GM12878 (cell line): ENCODE data around the gene B4GALNT4. TPM values are rescaled to one million over a fixed set of nuclear protein-coding genes. Genes with fewer than 3 reads are reported as not detected.

Source experiments
- ATAC-seq: fragments of 200-7000 bp; cut with Tn5 transposase; 3 replicates; pipeline ENCODE4 v1.9.1; 2020; ENCODE audit warnings: mild to moderate bottlenecking, moderate library complexity
- BruUV-seq: library from RNA; stranded (reverse); fragments of 400-500 nt; replicated peaks from 2 replicates; lab custom pipeline; 2021; lab: Mats Ljungman, UMichigan
- CTCF ChIA-PET: fragments of 300-600 bp; sonication (Branson Sonifier 250); formaldehyde crosslinking; extraction: SDS; loops from one replicate; lab custom pipeline; 2021; ENCODE audit warnings: inconsistent platforms; lab: Yijun Ruan, JAX
- POLR2A ChIA-PET: fragments of 350-600 bp; formaldehyde crosslinking; extraction: SDS; loops from one replicate; lab custom pipeline; 2021; ENCODE audit warnings: inconsistent platforms; lab: Charles Lee
- RAD21 ChIA-PET: fragments of 300-600 bp; sonication (Branson Sonifier 250); formaldehyde crosslinking; loops from one replicate; lab custom pipeline; 2023; ENCODE audit warnings: antibody characterized with exemption; ENCODE audit not compliant: unreplicated experiment; lab: Charles Lee
- SMC1A ChIA-PET: fragments of 300-600 bp; sonication (Branson Sonifier 250); formaldehyde crosslinking; loops from one replicate; lab custom pipeline; 2023; ENCODE audit not compliant: unreplicated experiment, uncharacterized antibody; lab: Charles Lee
- DNase-seq: peaks from one replicate; pipeline ENCODE4 v3.0.0-alpha.2; 2011; ENCODE audit warnings: low read depth, low spot score
- FAIRE-seq: peaks from 3 replicates; lab custom pipeline; 2011; peaks lifted over from hg19 to GRCh38; lab: Jason Lieb, UNC
- H2AFZ ChIP-seq: 2 replicates; pipeline ENCODE4 v1.6.0; 2011; ENCODE audit warnings: low read depth, low read length, control low read depth; ENCODE audit not compliant: control insufficient read depth
- H3K27ac ChIP-seq: 2 replicates; pipeline ENCODE4 v1.5.1; 2011; ENCODE audit warnings: control low read depth; ENCODE audit not compliant: control insufficient read depth, insufficient read depth
- H3K27me3 ChIP-seq, 2 experiments: replicated peaks in 1 of 2; 2 replicates each; pipeline versions ENCODE4 v1.6.0 to v1.6.1; 2011; ENCODE audit warnings: low read length in 1 of 2; ENCODE audit not compliant: control insufficient read depth in 2 of 2, insufficient read depth in 2 of 2
- H3K36me3 ChIP-seq, 2 experiments: 2 replicates each; pipeline ENCODE4 v1.5.1; 2011; ENCODE audit warnings: low read length in 1 of 2; ENCODE audit not compliant: control insufficient read depth in 2 of 2, insufficient read depth in 2 of 2
- H3K4me1 ChIP-seq: 2 replicates; pipeline ENCODE4 v1.6.1; 2011; ENCODE audit warnings: mild to moderate bottlenecking, low read length, moderate library complexity, mixed read lengths; ENCODE audit not compliant: control insufficient read depth, insufficient read depth
- H3K4me2 ChIP-seq: 2 replicates; pipeline ENCODE4 v1.6.0; 2011; ENCODE audit warnings: control low read depth; ENCODE audit not compliant: control insufficient read depth, insufficient read depth
- H3K4me3 ChIP-seq: fragments of 200-600 bp; sonication (generic); 2 replicates; pipeline ENCODE4 v1.5.1; 2016
- H3K79me2 ChIP-seq: 2 replicates; pipeline ENCODE4 v1.6.0; 2011; ENCODE audit warnings: low read length; ENCODE audit not compliant: control insufficient read depth, insufficient read depth
- H3K9ac ChIP-seq: 2 replicates; pipeline ENCODE4 v1.8.0; 2011; ENCODE audit warnings: low read length, control low read depth, mixed read lengths; ENCODE audit not compliant: control insufficient read depth, insufficient read depth
- H3K9me3 ChIP-seq: replicated peaks from 3 replicates; pipeline ENCODE4 v1.5.1; 2011; ENCODE audit warnings: mild to moderate bottlenecking, low read length; ENCODE audit not compliant: control insufficient read depth, insufficient read depth
- H4K20me1 ChIP-seq: 2 replicates; pipeline ENCODE4 v1.6.0; 2011; ENCODE audit not compliant: control insufficient read depth, insufficient read depth
- CHD2 ChIP-seq: IDR thresholded peaks from 2 replicates; pipeline ENCODE4 v1.6.1; 2011; ENCODE audit warnings: low read depth, low read length, improper control_type of control experiment, borderline replicate concordance
- EP300 ChIP-seq, 2 experiments: fragments of 150-350 bp in 1 of 2; IDR thresholded peaks; 2 replicates each; pipeline ENCODE4 v1.6.1; 2011 to 2012; ENCODE audit warnings: low read depth in 2 of 2, low read length in 2 of 2, borderline replicate concordance in 1 of 2, improper control_type of control experiment in 1 of 2, inconsistent platforms in 1 of 2; ENCODE audit not compliant: control insufficient read depth in 1 of 2
- MTA2 ChIP-seq: fragments of 450-650 bp; IDR thresholded peaks from 2 replicates; pipeline ENCODE4 v1.6.1; 2016; ENCODE audit warnings: low read depth, mild to moderate bottlenecking, moderate library complexity
- MYB ChIP-seq: fragments of 150-350 bp; IDR thresholded peaks from 2 replicates; pipeline ENCODE4 v1.6.1; 2014; ENCODE audit warnings: mild to moderate bottlenecking, low read depth, low read length, borderline replicate concordance
- PAX8 ChIP-seq: fragments of 450-650 bp; IDR thresholded peaks from 2 replicates; pipeline ENCODE4 v1.6.1; 2017; ENCODE audit warnings: mild to moderate bottlenecking, moderate library complexity
- SUZ12 ChIP-seq: fragments of 200-600 bp; sonication (generic); IDR thresholded peaks from one replicate; pipeline ENCODE4 v1.6.1; 2018; ENCODE audit warnings: antibody characterized with exemption, mild to moderate bottlenecking; ENCODE audit not compliant: unreplicated experiment
- ZNF207 ChIP-seq: fragments of 450-650 bp; IDR thresholded peaks from 2 replicates; pipeline ENCODE4 v1.6.1; 2014; ENCODE audit warnings: antibody characterized with exemption, mild to moderate bottlenecking, borderline replicate concordance
- WGBS: methylation state at CpG from one replicate; pipeline ENCODE4 v1.1.6; 2016; ENCODE audit warnings: low lambda C conversion rate; ENCODE audit not compliant: insufficient replicate concordance, insufficient coverage; ENCODE audit errors: missing lambda C conversion rate; 5-methylcytosine and 5-hydroxymethylcytosine counted together
- in situ Hi-C: fragments of 300-500 bp; cut with MboI; formaldehyde crosslinking; loops from 9 replicates; pipeline ENCODE4 v1.14.3; 2018; ENCODE audit warnings: mixed read lengths
- intact Hi-C: fragments of 100-400 bp; cut with micrococcal nuclease; formaldehyde crosslinking; loops from one replicate; pipeline ENCODE4 v1.14.2; 2022; ENCODE audit not compliant: unreplicated experiment
- polyA plus RNA-seq, 11 experiments: library from polyadenylated mRNA; depleted of rRNA in 4 of 11; unstranded in 6 of 11; stranded (reverse) in 5 of 11; fragments of >200 nt; fragmentation: Nextera tagmentation in 4 of 11; fragmentation: Illumina TruSeq in 1 of 11; extraction: Ambion mirVana in 4 of 11; extraction: Trizol in 1 of 11; gene quantifications; 1 replicate in 1 of 11; 2 replicates in 10 of 11; pipeline versions ENCODE4 v1.2.1 to v1.2.3, GENCODE V29; 2011 to 2016; ENCODE audit warnings: inconsistent platforms in 2 of 11, missing spikeins in 2 of 11, low read depth in 1 of 11
- total RNA-seq, 4 experiments: library from RNA; depleted of rRNA in 3 of 4; stranded (reverse); fragments of >200 nt in 3 of 4; fragmentation: Illumina TruSeq in 1 of 4; extraction: Trizol in 1 of 4; gene quantifications; 2 replicates each; pipeline versions ENCODE4 v1.2.1 to v1.2.3, GENCODE V29; 2013 to 2021
- TF ChIP-seq, protein P1 (sequence below): fragments of 150-350 bp; IDR thresholded peaks from 2 replicates; pipeline ENCODE4 v1.6.1; 2016; ENCODE audit warnings: low read depth, low read length
- TF ChIP-seq, protein P2 (sequence below): fragments of 450-650 bp; conservative IDR thresholded peaks from 2 replicates; pipeline ENCODE4 v1.6.1; 2017; ENCODE audit warnings: mild to moderate bottlenecking, moderate library complexity

The B4GALNT4 gene
- total and polyA plus RNA-seq, 10 of the 15 experiments (the other 5 are each of a cell fraction or from before 2014, with no cell fraction given): 0.04 to 0.82 (median 0.40) TPM; not detected in 6

DNA sequence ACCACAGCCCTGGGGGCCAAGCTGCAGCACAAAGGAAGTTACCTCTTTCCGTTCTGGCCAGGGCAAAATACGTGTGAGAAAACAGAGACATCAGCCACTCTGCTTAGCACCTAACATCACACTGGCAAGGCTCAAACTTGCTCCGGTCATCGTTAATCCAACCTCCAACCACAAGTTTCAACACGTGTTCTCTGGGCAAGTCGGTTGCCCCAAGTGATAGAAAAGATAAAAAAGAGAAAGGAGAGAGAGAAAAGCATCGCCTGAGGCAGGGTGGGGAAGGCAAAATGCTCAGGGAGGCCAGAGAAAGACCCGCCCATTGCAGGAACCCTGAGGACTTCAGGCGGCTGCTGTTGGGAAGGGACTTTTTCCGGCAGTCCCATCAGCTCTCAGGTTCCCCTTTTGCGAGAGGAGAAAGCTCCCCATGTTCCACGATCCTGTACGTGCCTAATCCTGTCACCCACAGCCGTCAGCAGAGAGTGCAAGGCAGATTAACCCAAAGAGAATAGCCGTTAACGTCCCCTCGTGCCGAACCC is 18.5 kb upstream of the B4GALNT4 start (continued):
- TF ChIP-seq, protein P1, sequence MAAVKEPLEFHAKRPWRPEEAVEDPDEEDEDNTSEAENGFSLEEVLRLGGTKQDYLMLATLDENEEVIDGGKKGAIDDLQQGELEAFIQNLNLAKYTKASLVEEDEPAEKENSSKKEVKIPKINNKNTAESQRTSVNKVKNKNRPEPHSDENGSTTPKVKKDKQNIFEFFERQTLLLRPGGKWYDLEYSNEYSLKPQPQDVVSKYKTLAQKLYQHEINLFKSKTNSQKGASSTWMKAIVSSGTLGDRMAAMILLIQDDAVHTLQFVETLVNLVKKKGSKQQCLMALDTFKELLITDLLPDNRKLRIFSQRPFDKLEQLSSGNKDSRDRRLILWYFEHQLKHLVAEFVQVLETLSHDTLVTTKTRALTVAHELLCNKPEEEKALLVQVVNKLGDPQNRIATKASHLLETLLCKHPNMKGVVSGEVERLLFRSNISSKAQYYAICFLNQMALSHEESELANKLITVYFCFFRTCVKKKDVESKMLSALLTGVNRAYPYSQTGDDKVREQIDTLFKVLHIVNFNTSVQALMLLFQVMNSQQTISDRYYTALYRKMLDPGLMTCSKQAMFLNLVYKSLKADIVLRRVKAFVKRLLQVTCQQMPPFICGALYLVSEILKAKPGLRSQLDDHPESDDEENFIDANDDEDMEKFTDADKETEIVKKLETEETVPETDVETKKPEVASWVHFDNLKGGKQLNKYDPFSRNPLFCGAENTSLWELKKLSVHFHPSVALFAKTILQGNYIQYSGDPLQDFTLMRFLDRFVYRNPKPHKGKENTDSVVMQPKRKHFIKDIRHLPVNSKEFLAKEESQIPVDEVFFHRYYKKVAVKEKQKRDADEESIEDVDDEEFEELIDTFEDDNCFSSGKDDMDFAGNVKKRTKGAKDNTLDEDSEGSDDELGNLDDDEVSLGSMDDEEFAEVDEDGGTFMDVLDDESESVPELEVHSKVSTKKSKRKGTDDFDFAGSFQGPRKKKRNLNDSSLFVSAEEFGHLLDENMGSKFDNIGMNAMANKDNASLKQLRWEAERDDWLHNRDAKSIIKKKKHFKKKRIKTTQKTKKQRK: no peak
- no peak for TF ChIP-seq SUZ12
- TF ChIP-seq, protein P2, sequence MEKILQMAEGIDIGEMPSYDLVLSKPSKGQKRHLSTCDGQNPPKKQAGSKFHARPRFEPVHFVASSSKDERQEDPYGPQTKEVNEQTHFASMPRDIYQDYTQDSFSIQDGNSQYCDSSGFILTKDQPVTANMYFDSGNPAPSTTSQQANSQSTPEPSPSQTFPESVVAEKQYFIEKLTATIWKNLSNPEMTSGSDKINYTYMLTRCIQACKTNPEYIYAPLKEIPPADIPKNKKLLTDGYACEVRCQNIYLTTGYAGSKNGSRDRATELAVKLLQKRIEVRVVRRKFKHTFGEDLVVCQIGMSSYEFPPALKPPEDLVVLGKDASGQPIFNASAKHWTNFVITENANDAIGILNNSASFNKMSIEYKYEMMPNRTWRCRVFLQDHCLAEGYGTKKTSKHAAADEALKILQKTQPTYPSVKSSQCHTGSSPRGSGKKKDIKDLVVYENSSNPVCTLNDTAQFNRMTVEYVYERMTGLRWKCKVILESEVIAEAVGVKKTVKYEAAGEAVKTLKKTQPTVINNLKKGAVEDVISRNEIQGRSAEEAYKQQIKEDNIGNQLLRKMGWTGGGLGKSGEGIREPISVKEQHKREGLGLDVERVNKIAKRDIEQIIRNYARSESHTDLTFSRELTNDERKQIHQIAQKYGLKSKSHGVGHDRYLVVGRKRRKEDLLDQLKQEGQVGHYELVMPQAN: no peak
- no peak; the same call in 1 of the 2 replicates for TF ChIP-seq CHD2

DNA sequence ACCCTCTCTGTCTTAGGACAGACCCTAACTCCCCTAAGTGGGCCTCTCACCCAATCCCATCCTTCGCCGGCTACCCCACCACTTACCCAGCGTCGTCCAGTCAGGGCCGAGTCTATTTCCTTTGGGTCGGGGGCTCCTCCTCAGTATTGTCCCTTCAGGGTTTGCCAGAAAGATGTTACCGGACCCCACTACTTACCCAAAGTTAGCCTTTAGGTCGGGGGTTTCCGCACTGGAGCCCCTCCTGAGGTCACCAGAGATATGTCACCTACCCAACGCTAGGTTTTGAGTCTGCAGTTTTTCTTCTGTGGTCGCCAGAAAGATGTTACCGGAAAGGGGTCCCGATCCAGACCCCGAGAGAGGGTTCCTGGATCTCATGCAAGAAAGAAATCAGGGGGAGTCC is 17.9 kb upstream of the B4GALNT4 start:
- ChIA-PET CTCF (interaction anchor here (1.2 to 1.4 kb wide), 2 partner anchors 21 to 24 kb away, joined by 4 to 6 read pairs; no protein-coding TSS in a partner anchor), POLR2A (interaction anchor here (1.2 to 1.5 kb wide), 3 partner anchors 21 to 39 kb away, joined by 3 to 16 read pairs (median 7); no protein-coding TSS in a partner anchor), RAD21 (interaction anchor here (1.0 to 1.5 kb wide), 4 partner anchors 22 to 39 kb away, joined by 3 to 8 read pairs (median 6); no protein-coding TSS in a partner anchor), SMC1A (interaction anchor here (1.6 kb wide), 1 partner anchor 21 kb away, joined by 11 read pairs; no protein-coding TSS in a partner anchor)
- DNase-seq (no peak), ATAC-seq (no peak), FAIRE-seq (no peak)
- WGBS: 83% methylated on average over 14 of the region's 14 CpGs
- no peaks in the 10 kb centered on the region; the same call in 2 of the 3 replicates for H3K9me3 ChIP-seq
- H2AFZ ChIP-seq: no peak overlapping the region; the same call in 1 of the 2 replicates
- BruUV-seq: no TSS peak
- peaks cover 64% of the 10 kb centered on the region for H3K4me1 ChIP-seq
- peak overlapping the region; percentile 86 for H3K4me2 ChIP-seq
- H3K36me3 ChIP-seq: no peaks in the 10 kb centered on the region
- in situ Hi-C loops (no loop called here), intact Hi-C loops (loop anchor here (10.0 kb wide), 1 partner anchor 87 kb away; no protein-coding TSS in a partner anchor)
- H3K4me3 ChIP-seq: no peak overlapping the region
- H4K20me1 ChIP-seq: no peaks in the 10 kb centered on the region
- peaks cover 7% of the 10 kb centered on the region for H3K79me2 ChIP-seq
- peak overlapping the region; percentile 81 for H3K27ac ChIP-seq
- no peak for TF ChIP-seq PAX8
- TF ChIP-seq MTA2: no peak
- no peak for TF ChIP-seq ZNF207
- no peak for TF ChIP-seq EP300 (IDR thresholded peaks at IDR 0.05; ENCODE audit: borderline replicate concordance in 1 of 2, control insufficient read depth in 1 of 2, low read depth in 2 of 2, low read length in 2 of 2)
- no peak for TF ChIP-seq MYB
- no peaks in the 10 kb centered on the region for H3K27me3 ChIP-seq
- H3K9ac ChIP-seq: no peak overlapping the region; the same call in 1 of the 2 replicates
